DND-41 (cell line): ENCODE data around the gene PDLIM5.

ENCODE experiments used
- EZH2 ChIP-seq: IDR thresholded peaks from 3 replicates; pipeline ENCODE4 v1.6.1; 2012; ENCODE audit warnings: borderline replicate concordance, low read depth, mild to moderate bottlenecking, moderate library complexity, low read length, inconsistent platforms; ENCODE audit not compliant: severe bottlenecking
- TF ChIP-seq, protein P1 (sequence below): IDR thresholded peaks from 2 replicates; pipeline ENCODE4 v1.5.1; 2012; ENCODE audit warnings: borderline replicate concordance, low read length, moderate library complexity, mild to moderate bottlenecking; ENCODE audit not compliant: poor library complexity, severe bottlenecking; ENCODE audit errors: extremely low read depth

DNA sequence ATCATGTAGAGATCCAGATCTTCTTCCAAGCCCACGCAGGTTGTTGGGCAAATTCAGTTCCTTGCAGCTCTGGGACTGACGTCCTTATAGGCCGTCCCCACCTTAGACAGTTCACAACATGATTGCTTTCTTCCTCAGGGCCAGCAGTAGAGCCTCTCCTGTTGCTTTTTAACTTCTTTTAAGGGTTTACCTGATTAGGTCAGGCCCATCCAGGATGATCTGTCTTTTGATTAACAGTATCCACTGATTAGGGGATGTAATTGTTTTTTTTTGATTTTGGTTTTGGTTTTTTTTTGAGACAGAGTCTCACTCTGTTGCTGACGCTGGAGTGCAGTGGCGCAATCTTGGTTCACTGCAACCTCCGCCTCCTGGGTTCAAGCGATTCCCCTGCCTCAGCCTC, 197.0 kb downstream of the PDLIM5 start:
- TF ChIP-seq, protein P1, sequence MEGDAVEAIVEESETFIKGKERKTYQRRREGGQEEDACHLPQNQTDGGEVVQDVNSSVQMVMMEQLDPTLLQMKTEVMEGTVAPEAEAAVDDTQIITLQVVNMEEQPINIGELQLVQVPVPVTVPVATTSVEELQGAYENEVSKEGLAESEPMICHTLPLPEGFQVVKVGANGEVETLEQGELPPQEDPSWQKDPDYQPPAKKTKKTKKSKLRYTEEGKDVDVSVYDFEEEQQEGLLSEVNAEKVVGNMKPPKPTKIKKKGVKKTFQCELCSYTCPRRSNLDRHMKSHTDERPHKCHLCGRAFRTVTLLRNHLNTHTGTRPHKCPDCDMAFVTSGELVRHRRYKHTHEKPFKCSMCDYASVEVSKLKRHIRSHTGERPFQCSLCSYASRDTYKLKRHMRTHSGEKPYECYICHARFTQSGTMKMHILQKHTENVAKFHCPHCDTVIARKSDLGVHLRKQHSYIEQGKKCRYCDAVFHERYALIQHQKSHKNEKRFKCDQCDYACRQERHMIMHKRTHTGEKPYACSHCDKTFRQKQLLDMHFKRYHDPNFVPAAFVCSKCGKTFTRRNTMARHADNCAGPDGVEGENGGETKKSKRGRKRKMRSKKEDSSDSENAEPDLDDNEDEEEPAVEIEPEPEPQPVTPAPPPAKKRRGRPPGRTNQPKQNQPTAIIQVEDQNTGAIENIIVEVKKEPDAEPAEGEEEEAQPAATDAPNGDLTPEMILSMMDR = no peak
- TF ChIP-seq EZH2 = no peak
